ENCODE results near the gene ADAMTS12.

The ADAMTS12 gene

DNA sequence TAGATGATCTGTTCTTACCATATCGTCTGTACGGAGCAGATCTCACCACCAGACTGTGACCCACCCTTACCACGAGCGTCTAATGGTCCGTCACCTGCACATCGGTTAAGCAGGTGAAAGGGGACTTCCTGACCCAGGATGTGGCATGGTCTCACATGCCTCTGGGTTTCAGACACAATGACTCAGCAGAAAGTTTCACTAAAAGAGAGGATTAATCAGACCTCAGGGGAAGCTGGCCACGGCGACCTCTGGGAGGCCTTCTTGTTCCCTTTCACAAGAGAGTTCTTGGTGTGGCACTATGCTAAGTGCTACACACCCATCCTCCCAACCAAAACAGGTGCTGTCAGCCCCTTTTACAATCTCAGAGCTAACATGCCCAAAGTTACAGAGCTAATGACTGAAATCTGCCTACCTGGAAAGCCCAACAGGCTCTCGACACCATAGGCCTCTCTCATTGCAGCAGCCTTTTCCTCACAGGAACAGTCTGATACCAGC, 41.6 kb downstream of the ADAMTS12 start:
- TF ChIP-seq, protein P1, sequence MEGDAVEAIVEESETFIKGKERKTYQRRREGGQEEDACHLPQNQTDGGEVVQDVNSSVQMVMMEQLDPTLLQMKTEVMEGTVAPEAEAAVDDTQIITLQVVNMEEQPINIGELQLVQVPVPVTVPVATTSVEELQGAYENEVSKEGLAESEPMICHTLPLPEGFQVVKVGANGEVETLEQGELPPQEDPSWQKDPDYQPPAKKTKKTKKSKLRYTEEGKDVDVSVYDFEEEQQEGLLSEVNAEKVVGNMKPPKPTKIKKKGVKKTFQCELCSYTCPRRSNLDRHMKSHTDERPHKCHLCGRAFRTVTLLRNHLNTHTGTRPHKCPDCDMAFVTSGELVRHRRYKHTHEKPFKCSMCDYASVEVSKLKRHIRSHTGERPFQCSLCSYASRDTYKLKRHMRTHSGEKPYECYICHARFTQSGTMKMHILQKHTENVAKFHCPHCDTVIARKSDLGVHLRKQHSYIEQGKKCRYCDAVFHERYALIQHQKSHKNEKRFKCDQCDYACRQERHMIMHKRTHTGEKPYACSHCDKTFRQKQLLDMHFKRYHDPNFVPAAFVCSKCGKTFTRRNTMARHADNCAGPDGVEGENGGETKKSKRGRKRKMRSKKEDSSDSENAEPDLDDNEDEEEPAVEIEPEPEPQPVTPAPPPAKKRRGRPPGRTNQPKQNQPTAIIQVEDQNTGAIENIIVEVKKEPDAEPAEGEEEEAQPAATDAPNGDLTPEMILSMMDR (IDR thresholded peaks at IDR 0.05): no peak
- Histone ChIP-seq H2AFZ (no peak overlapping the region), H3K9me3 (ENCODE audit: control insufficient read depth, low read length) (no peaks in the 10 kb centered on the region), H3K4me2 (ENCODE audit: low read length) (no peak overlapping the region), H3K4me1 (no peaks in the 10 kb centered on the region), H3K79me2 (no peaks in the 10 kb centered on the region), H3K9ac (no peak overlapping the region), H3K27me3 (ENCODE audit: control insufficient read depth, insufficient read depth, low read length) (no peaks in the 10 kb centered on the region), H3K36me3 (ENCODE audit: control insufficient read depth, insufficient read depth, low read length) (no peaks in the 10 kb centered on the region), H3K4me3 (ENCODE audit: low read depth, low read length) (no peak overlapping the region), H3K27ac (no peak overlapping the region)

DNA sequence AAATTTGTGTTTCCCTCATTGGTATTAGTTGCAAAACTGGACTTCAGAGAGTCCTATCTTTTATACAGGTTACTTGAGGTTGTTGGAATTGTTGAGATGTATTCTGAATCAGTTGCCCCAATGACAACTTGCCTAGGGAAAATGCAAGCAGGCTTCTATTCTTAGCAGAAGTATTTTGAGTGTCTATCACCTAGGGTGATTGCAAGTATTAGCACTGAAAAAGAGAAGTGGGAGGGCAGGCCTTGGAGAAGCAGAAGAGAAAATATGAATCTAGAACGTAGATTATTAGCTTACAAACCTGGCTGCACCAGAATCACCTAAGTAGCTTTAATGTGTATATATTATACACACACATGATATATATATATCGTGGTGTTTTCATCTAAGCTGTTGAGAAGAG, 43.2 kb downstream of the ADAMTS12 start:
- no peak overlapping the region for H3K4me2 ChIP-seq (ENCODE audit: low read length)
- no peaks in the 10 kb centered on the region for H3K79me2 ChIP-seq
- no peaks in the 10 kb centered on the region for H3K36me3 ChIP-seq (ENCODE audit: control insufficient read depth, insufficient read depth, low read length)
- no peak overlapping the region for H3K9ac ChIP-seq
- H3K27ac ChIP-seq: no peak overlapping the region
- TF ChIP-seq, protein P1 (IDR thresholded peaks at IDR 0.05): no peak
- H3K4me3 ChIP-seq (ENCODE audit: low read depth, low read length): no peak overlapping the region
- no peaks in the 10 kb centered on the region for H3K27me3 ChIP-seq (ENCODE audit: control insufficient read depth, insufficient read depth, low read length)
- H3K4me1 ChIP-seq: no peaks in the 10 kb centered on the region
- no peaks in the 10 kb centered on the region for H3K9me3 ChIP-seq (ENCODE audit: control insufficient read depth, low read length)
- H2AFZ ChIP-seq: no peak overlapping the region

DNA sequence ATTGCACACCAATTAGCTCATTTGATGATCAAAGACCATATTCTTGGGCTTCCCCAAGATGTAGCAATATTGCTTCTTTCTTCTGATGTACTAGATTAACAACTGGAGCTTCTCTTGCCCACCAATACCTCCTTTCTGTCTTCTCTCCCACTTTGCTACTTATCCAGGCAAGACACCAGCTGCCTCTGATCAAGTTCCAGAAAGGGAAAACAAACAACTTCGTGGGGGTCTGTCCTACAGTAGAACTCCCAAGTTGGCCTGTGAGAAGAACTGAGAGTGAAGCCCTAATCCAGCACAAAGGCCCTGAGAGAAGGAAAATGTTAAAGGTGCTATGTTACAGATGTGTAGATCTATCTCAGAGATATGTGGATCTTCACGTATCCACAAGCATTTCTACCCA, 44.9 kb downstream of the ADAMTS12 start:
- no peaks in the 10 kb centered on the region for H3K4me1 ChIP-seq
- no peaks in the 10 kb centered on the region for H3K27me3 ChIP-seq (ENCODE audit: control insufficient read depth, insufficient read depth, low read length)
- no peak overlapping the region for H3K27ac ChIP-seq
- no peaks in the 10 kb centered on the region for H3K36me3 ChIP-seq (ENCODE audit: control insufficient read depth, insufficient read depth, low read length)
- H3K79me2 ChIP-seq: no peaks in the 10 kb centered on the region
- no peak overlapping the region for H3K4me2 ChIP-seq (ENCODE audit: low read length)
- no peak overlapping the region for H3K9ac ChIP-seq
- TF ChIP-seq, protein P1 (IDR thresholded peaks at IDR 0.05): no peak
- no peak overlapping the region for H3K4me3 ChIP-seq (ENCODE audit: low read depth, low read length)
- H3K9me3 ChIP-seq (ENCODE audit: control insufficient read depth, low read length): no peaks in the 10 kb centered on the region
- no peak overlapping the region for H2AFZ ChIP-seq

- H3K27me3 ChIP-seq (ENCODE audit: control insufficient read depth, insufficient read depth, low read length): no peaks in the 10 kb centered on the region
- H3K9me3 ChIP-seq (ENCODE audit: control insufficient read depth, low read length): no peaks in the 10 kb centered on the region
- TF ChIP-seq, protein P1 (IDR thresholded peaks at IDR 0.05): no peak
- no peaks in the 10 kb centered on the region for H3K79me2 ChIP-seq
- H3K4me1 ChIP-seq: no peaks in the 10 kb centered on the region
- H3K9ac ChIP-seq: no peak overlapping the region
- no peak overlapping the region for H2AFZ ChIP-seq
- no peaks in the 10 kb centered on the region for H3K36me3 ChIP-seq (ENCODE audit: control insufficient read depth, insufficient read depth, low read length)
- H3K4me2 ChIP-seq (ENCODE audit: low read length): no peak overlapping the region
- H3K4me3 ChIP-seq (ENCODE audit: low read depth, low read length): no peak overlapping the region
- H3K27ac ChIP-seq: no peak overlapping the region
Measured at GRCh38 chr5:33843579-33843978, 48.2 kb downstream of the ADAMTS12 start.

GRCh38 chr5:33842456-33842855, 49.3 kb downstream of the ADAMTS12 start:
- no peaks in the 10 kb centered on the region for H3K27me3 ChIP-seq (ENCODE audit: control insufficient read depth, insufficient read depth, low read length)
- no peak overlapping the region for H3K4me3 ChIP-seq (ENCODE audit: low read depth, low read length)
- no peaks in the 10 kb centered on the region for H3K9me3 ChIP-seq (ENCODE audit: control insufficient read depth, low read length)
- no peak overlapping the region for H2AFZ ChIP-seq
- no peak overlapping the region for H3K4me2 ChIP-seq (ENCODE audit: low read length)
- no peaks in the 10 kb centered on the region for H3K4me1 ChIP-seq
- TF ChIP-seq, protein P1 (IDR thresholded peaks at IDR 0.05): no peak
- H3K9ac ChIP-seq: no peak overlapping the region
- H3K36me3 ChIP-seq (ENCODE audit: control insufficient read depth, insufficient read depth, low read length): no peaks in the 10 kb centered on the region
- H3K79me2 ChIP-seq: no peaks in the 10 kb centered on the region
- H3K27ac ChIP-seq: no peak overlapping the region
